HepG2 (cell line): ENCODE measurements around the gene OS9. TPM values are rescaled to one million over a fixed set of nuclear protein-coding genes. Genes with fewer than 3 reads are reported as not detected.

ENCODE experiments used
- ATAC-seq: fragments of 200-7000 bp; cut with Tn5 transposase; 3 replicates; pipeline ENCODE4 v1.9.1; 2020; ENCODE audit warnings: mild to moderate bottlenecking, moderate library complexity
- BruUV-seq: library from RNA; stranded (reverse); fragments of 400-500 nt; replicated peaks from 2 replicates; lab custom pipeline; 2021; lab: Mats Ljungman, UMichigan
- CTCF ChIA-PET: fragments of 300-600 bp; formaldehyde crosslinking; extraction: SDS; loops from one replicate; lab custom pipeline; 2021; ENCODE audit warnings: low total read pairs, inconsistent platforms, low intra/inter-chr PET ratio; lab: Yijun Ruan, JAX
- POLR2A ChIA-PET: fragments of 350-600 bp; sonication (Branson Sonifier 250); formaldehyde crosslinking; loops from one replicate; lab custom pipeline; 2020; ENCODE audit warnings: antibody characterized with exemption, inconsistent platforms; lab: Yijun Ruan, JAX
- DNase-seq: peaks from one replicate; pipeline ENCODE4 v3.0.0-alpha.2; 2015; ENCODE audit warnings: low spot score
- FAIRE-seq: peaks from 3 replicates; lab custom pipeline; 2011; peaks lifted over from hg19 to GRCh38; lab: Jason Lieb, UNC
- H2AFZ ChIP-seq: one replicate; pipeline ENCODE4 v1.6.1; 2011; ENCODE audit warnings: low read length, inconsistent platforms
- H3K27ac ChIP-seq: fragments of 300-600 bp; 3 replicates; pipeline ENCODE4 v1.8.0; 2011; ENCODE audit warnings: mixed run types, mild to moderate bottlenecking, mixed read lengths, low read length, inconsistent platforms; ENCODE audit not compliant: insufficient read depth; ENCODE audit errors: extremely low read length
- H3K27me3 ChIP-seq, 2 experiments: fragments of 200-600 bp in 1 of 2; 2 replicates in 1 of 2; 3 replicates in 1 of 2; pipeline versions ENCODE4 v1.6.0 to v1.8.0; 2011; ENCODE audit warnings: low read length in 2 of 2, mild to moderate bottlenecking in 2 of 2, moderate library complexity in 2 of 2, inconsistent platforms in 1 of 2; ENCODE audit not compliant: insufficient read depth in 2 of 2, control insufficient read depth in 1 of 2
- H3K36me3 ChIP-seq, 2 experiments: fragments of 200-600 bp in 1 of 2; replicated peaks in 1 of 2; 2 replicates in 1 of 2; 3 replicates in 1 of 2; pipeline versions ENCODE4 v1.5.1 to v1.8.0; 2011; ENCODE audit warnings: low read length in 2 of 2, inconsistent platforms in 1 of 2; ENCODE audit not compliant: insufficient read depth in 2 of 2, control insufficient read depth in 1 of 2
- H3K4me1 ChIP-seq: 2 replicates; pipeline ENCODE4 v1.5.1; 2012; ENCODE audit warnings: low read length, inconsistent platforms; ENCODE audit not compliant: insufficient read depth
- H3K4me2 ChIP-seq: 2 replicates; pipeline ENCODE4 v1.6.0; 2011; ENCODE audit warnings: low read depth, low read length, inconsistent platforms
- H3K4me3 ChIP-seq, 3 experiments: fragments of 200-600 bp in 1 of 3; sonication (generic), shearing (Covaris generic) in 1 of 3; replicated peaks in 1 of 3; 2 replicates each; pipeline ENCODE4 v1.5.1; 2011 to 2016; ENCODE audit warnings: low read length in 3 of 3, inconsistent platforms in 2 of 3, low read depth in 2 of 3, mild to moderate bottlenecking in 2 of 3, control low read depth in 1 of 3, mixed read lengths in 1 of 3; ENCODE audit not compliant: insufficient read depth in 1 of 3
- H3K79me2 ChIP-seq: one replicate; pipeline ENCODE4 v1.6.1; 2011; ENCODE audit warnings: low read length, inconsistent platforms; ENCODE audit not compliant: insufficient read depth
- H3K9ac ChIP-seq: 2 replicates; pipeline ENCODE4 v1.6.0; 2011; ENCODE audit warnings: mild to moderate bottlenecking, low read depth, low read length, inconsistent platforms; ENCODE audit not compliant: insufficient read depth
- H3K9me3 ChIP-seq: 2 replicates; pipeline ENCODE4 v1.5.1; 2012; ENCODE audit warnings: mild to moderate bottlenecking, low read length
- H4K20me1 ChIP-seq: 2 replicates; pipeline ENCODE4 v1.6.0; 2011; ENCODE audit warnings: inconsistent platforms, mild to moderate bottlenecking, low read length, moderate library complexity; ENCODE audit not compliant: insufficient read depth
- CBX1 ChIP-seq: IDR thresholded peaks from one replicate; pipeline ENCODE4 v1.6.1; 2016; ENCODE audit warnings: antibody characterized with exemption, low read depth
- HOXD1 ChIP-seq: sonication (generic); formaldehyde crosslinking; IDR thresholded peaks from 2 replicates; pipeline ENCODE4 v1.5.0; 2020; ENCODE audit warnings: missing genetic modification reagents
- SAFB2 ChIP-seq: sonication (generic); formaldehyde crosslinking; IDR thresholded peaks from 2 replicates; pipeline ENCODE4 v1.5.1; 2020; ENCODE audit warnings: missing genetic modification reagents, low read depth, mild to moderate bottlenecking, borderline replicate concordance
- TFDP2 ChIP-seq: sonication (generic); formaldehyde crosslinking; IDR thresholded peaks from 2 replicates; pipeline ENCODE4 v1.4.0; 2020; ENCODE audit warnings: missing genetic modification reagents
- ZSCAN12 ChIP-seq: sonication (generic); formaldehyde crosslinking; IDR thresholded peaks from 2 replicates; pipeline ENCODE4 v1.9.0; 2021; ENCODE audit warnings: mild to moderate bottlenecking, missing genetic modification reagents
- WGBS: methylation state at CpG from one replicate; pipeline ENCODE4 v1.1.6; 2017; ENCODE audit warnings: low lambda C conversion rate; 5-methylcytosine and 5-hydroxymethylcytosine counted together
- in situ Hi-C: cut with HindIII; loops from 2 replicates; pipeline ENCODE4 v1.10.0; 2017; ENCODE audit warnings: low pct_unique_long_range_greater_than_20kb; ENCODE audit not compliant: extremely low pct_ligation_motif_present
- intact Hi-C: fragments of 100-400 bp; cut with micrococcal nuclease; formaldehyde crosslinking; loops from one replicate; pipeline ENCODE4 v1.10.0; 2022; ENCODE audit not compliant: unreplicated experiment
- polyA plus RNA-seq, 8 experiments: library from polyadenylated mRNA; depleted of rRNA in 3 of 8; stranded (reverse) in 7 of 8; unstranded in 1 of 8; fragments of >200 nt; fragmentation: Illumina TruSeq in 4 of 8; extraction: Trizol in 4 of 8; gene quantifications; 2 replicates each; pipeline versions ENCODE4 v1.2.1 to v1.2.3, GENCODE V29; 2011 to 2016; ENCODE audit warnings: low read depth in 4 of 8, missing spikeins in 1 of 8, mixed read lengths in 1 of 8; ENCODE audit not compliant: insufficient read depth in 1 of 8
- total RNA-seq, 5 experiments: library from RNA; depleted of rRNA; stranded (reverse); fragments of >200 nt; fragmentation: Illumina TruSeq; extraction: Trizol; gene quantifications; 2 replicates each; pipeline ENCODE4 v1.2.3, GENCODE V29; 2016; ENCODE audit warnings: low read depth in 1 of 5

The OS9 gene
- total and polyA plus RNA-seq, 2 of the 13 experiments (the other 11 are each of a cell fraction or from before 2014, with no cell fraction given) = 156 to 206 TPM

GRCh38 chr12:57752668-57753000, 58.7 kb downstream of the OS9 start:
- peak; percentile 74 for ATAC-seq
- POLR2A ChIA-PET = interaction anchor here (0.6 to 1.1 kb wide), 7 partner anchors 8 to 94 kb away, joined by 3 to 4 read pairs (median 3); partner anchors contain the start of genes CTDSP2, EEF1AKMT3, METTL1 and OS9

DNA sequence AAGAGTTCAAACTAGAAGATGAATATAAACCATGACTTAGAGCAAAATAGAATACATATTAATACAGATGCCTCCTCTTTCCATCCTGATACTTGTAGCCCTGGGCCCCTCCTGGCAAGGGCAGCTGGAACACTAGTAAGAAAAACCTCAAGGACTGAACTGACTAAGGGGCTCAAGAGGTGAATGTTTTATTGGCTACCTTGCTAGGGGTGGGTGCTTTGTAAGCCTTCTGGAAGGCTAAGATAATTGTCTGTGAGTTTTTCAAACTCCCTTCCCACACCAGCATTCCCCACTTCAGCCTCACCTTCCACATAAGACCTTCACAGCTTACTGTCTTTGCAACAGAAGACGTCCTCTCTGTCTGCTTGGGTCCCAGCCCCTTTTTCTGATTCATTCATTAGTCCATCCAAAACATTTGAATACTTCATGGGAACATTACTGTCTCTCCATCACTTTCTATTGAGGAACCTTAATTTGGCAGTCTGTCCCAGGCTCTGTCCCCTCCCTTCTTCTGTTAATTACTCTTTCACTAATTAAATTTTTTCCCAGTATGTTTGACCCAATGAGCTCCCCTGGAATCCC, 59.9 kb downstream of the OS9 start:
- H3K4me2 ChIP-seq = peak overlapping the region; percentile 80; the same call in 1 of the 2 replicates
- POLR2A ChIA-PET = interaction anchor here (1.1 to 1.2 kb wide), 2 partner anchors 9 to 18 kb away, joined by 4 to 6 read pairs; partner anchors contain the start of genes EEF1AKMT3, METTL1 and TSPAN31
- intact Hi-C loops = no loop called here
- 0 out of 2 replicates have a peak, but pooled peaks cover 5% of the 10 kb centered on the region for H4K20me1 ChIP-seq
- peaks cover 24% of the 10 kb centered on the region for H3K79me2 ChIP-seq
- CTCF ChIA-PET = no interaction called here
- H3K27ac ChIP-seq = peak overlapping the region; percentile 30
- peaks cover 8 to 15% of the 10 kb centered on the region in 2 experiments; a peak in 4 of 5 replicates for H3K36me3 ChIP-seq
- peaks cover 43% of the 10 kb centered on the region for H3K4me1 ChIP-seq
- in situ Hi-C loops = no loop called here
- ATAC-seq (no peak), DNase-seq (no peak), FAIRE-seq (no peak)
- no TSS peak for BruUV-seq
- no peaks in the 10 kb centered on the region; a peak in 1 of 5 replicates for H3K27me3 ChIP-seq
- H2AFZ ChIP-seq = no peak overlapping the region
- TF ChIP-seq HOXD1 = no peak
- WGBS = 16% methylated on average over 1 of the region's 1 CpG
- no peaks in the 10 kb centered on the region for H3K9me3 ChIP-seq
- H3K4me3 ChIP-seq = peak overlapping the region in 2 of 3 experiments; percentile 81 to 82; a peak in 2 of 6 replicates
- no peak overlapping the region for H3K9ac ChIP-seq

More at GRCh38 chr12:57752668-57753000, 58.7 kb downstream of the OS9 start:
- intact Hi-C loops (loop anchor here (1.0 kb wide), 1 partner anchor 8 kb away; no protein-coding TSS in a partner anchor), in situ Hi-C loops (no loop called here)
- Histone ChIP-seq H3K36me3 (peaks cover 10 to 23% of the 10 kb centered on the region in 2 experiments; a peak in 4 of 5 replicates), H3K4me2 (peak overlapping the region; percentile 69), H4K20me1 (0 out of 2 replicates have a peak, but pooled peaks cover 5% of the 10 kb centered on the region), H3K27me3 (no peaks in the 10 kb centered on the region; a peak in 1 of 5 replicates), H3K79me2 (peaks cover 24% of the 10 kb centered on the region), H3K4me3 (peak overlapping the region; percentile 20 to 42 (median 34); a peak in 4 of 6 replicates), H3K9me3 (no peaks in the 10 kb centered on the region), H3K27ac (peak overlapping the region; percentile 30), H3K4me1 (peaks cover 43% of the 10 kb centered on the region), H3K9ac (peak overlapping the region; percentile 24), H2AFZ (no peak overlapping the region)
- CTCF ChIA-PET = no interaction called here
- WGBS = 0% methylated on average over 3 of the region's 5 CpGs
- DNase-seq (no peak), FAIRE-seq (no peak)
- BruUV-seq = no TSS peak
- no peak for TF ChIP-seq TFDP2 (CRISPR knock-in tag)
- no peak for TF ChIP-seq ZSCAN12 (CRISPR knock-in tag)
- TF ChIP-seq CBX1 = peak; percentile 10
- 0 out of 2 replicates have a peak, but pooled peaks have one; percentile 2 for TF ChIP-seq SAFB2
